ENCODE measurements around the gene RDH13. TPM values are rescaled to one million over a fixed set of nuclear protein-coding genes. Genes with fewer than 3 reads are reported as not detected.
A peak's percentile ranks its signal among the peaks of the same experiment; 100 is the strongest.
"Not testable (repeated sequence)": the region's sequence is repeated elsewhere in the genome, so short reads cannot be mapped to it uniquely, and the experiment has no call there.

The RDH13 gene
- polyA plus RNA-seq, 2 of the 4 experiments (the other 2 are of a cell fraction) = 10.6 to 12.8 TPM

GRCh38 chr19:55042688-55043087, 20.3 kb downstream of the RDH13 start:
- Histone ChIP-seq H3K4me3 (no peak overlapping the region), H3K4me2 (no peak overlapping the region), H3K4me1 (no peaks in the 10 kb centered on the region), H3K27ac (no peak overlapping the region), H3K9me3 (no peaks in the 10 kb centered on the region)
- no peak for TF ChIP-seq POLR2A (IDR thresholded peaks at IDR 0.05; ENCODE audit: low read length)
- TF ChIP-seq PHF8 (IDR thresholded peaks at IDR 0.05; ENCODE audit: borderline replicate concordance, low read depth) = no peak
- TF ChIP-seq ZFP36 (IDR thresholded peaks at IDR 0.05; ENCODE audit: borderline replicate concordance, partially characterized antibody) = no peak
- no peak for TF ChIP-seq MYC (IDR thresholded peaks at IDR 0.05; ENCODE audit: borderline replicate concordance, low read length)
- no peak for TF ChIP-seq POLR2AphosphoS2 (conservative IDR thresholded peaks at IDR 0.05; ENCODE audit: low read length)
- 71% methylated on average over 11 of the region's 11 CpGs for WGBS (ENCODE audit: missing lambda C conversion rate)
- POLR2A ChIA-PET = no interaction called here
- FAIRE-seq = no peak
- peak in 1 of 2 experiments; percentile 20; a peak in 1 of 6 replicates for ATAC-seq
- CTCF ChIA-PET = no interaction called here
- DNase-seq (ENCODE audit: low read depth in 1 of 2, low spot score in 1 of 2) = no peak

DNA sequence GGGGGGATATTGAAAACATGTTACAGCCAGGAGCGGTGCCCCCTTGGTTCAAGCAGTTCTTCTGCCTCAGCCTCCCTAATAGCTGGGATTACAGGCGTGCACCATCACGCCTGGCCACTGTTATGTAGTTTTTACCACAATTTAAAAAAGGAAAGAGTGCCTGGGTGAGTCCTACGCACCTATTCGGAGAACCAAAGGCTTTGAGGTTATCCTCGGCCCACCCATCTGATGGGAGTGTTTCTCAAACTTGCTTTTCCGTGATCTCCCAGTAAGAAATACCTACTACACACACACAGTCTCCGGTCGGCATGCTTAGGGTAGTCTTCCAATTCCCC, 20.6 kb downstream of the RDH13 start:
- H3K27ac ChIP-seq = no peak overlapping the region
- no peak overlapping the region for H3K4me3 ChIP-seq
- TF ChIP-seq CBX2 (IDR thresholded peaks at IDR 0.05; ENCODE audit: borderline replicate concordance, low read depth) = no peak
- no peak for TF ChIP-seq NR3C1 (IDR thresholded peaks at IDR 0.05)
- ATAC-seq (no peak), FAIRE-seq (no peak), DNase-seq (ENCODE audit: low read depth in 1 of 2, low spot score in 1 of 2) (no peak)
- no peaks in the 10 kb centered on the region for H3K9me3 ChIP-seq
- H3K4me1 ChIP-seq = no peaks in the 10 kb centered on the region
- no peak overlapping the region for H3K4me2 ChIP-seq
- ChIA-PET CTCF (no interaction called here), POLR2A (interaction anchor here (0.6 kb wide), 1 partner anchor 21 kb away, joined by 3 read pairs; no protein-coding TSS in a partner anchor)
- WGBS (ENCODE audit: missing lambda C conversion rate) = 95% methylated on average over 9 of the region's 9 CpGs

GRCh38 chr19:55041627-55042343, 21.2 kb downstream of the RDH13 start:
- Histone ChIP-seq H3K4me1 (no peaks in the 10 kb centered on the region), H3K27ac (no peak overlapping the region), H3K4me3 (no peak overlapping the region), H3K9me3 (no peaks in the 10 kb centered on the region), H3K4me2 (no peak overlapping the region)
- ATAC-seq = no peak
- no peak for TF ChIP-seq GATA3 (IDR thresholded peaks at IDR 0.05; ENCODE audit: borderline replicate concordance)
- TF ChIP-seq MAX (IDR thresholded peaks at IDR 0.05) = no peak
- TF ChIP-seq HOXB5 (CRISPR knock-in tag; IDR thresholded peaks at IDR 0.05) = no peak
- TF ChIP-seq SREBF2 (IDR thresholded peaks at IDR 0.05) = no peak
- no peak for TF ChIP-seq POLR2AphosphoS2 (conservative IDR thresholded peaks at IDR 0.05; ENCODE audit: low read length)
- TF ChIP-seq ELK1 (IDR thresholded peaks at IDR 0.05; ENCODE audit: low read depth, low read length) = no peak
- no peak for TF ChIP-seq HDAC2 (IDR thresholded peaks at IDR 0.05)
- TF ChIP-seq EHMT2 (IDR thresholded peaks at IDR 0.05; ENCODE audit: low read depth) = no peak
- no peak for TF ChIP-seq TP53 (CRISPR knock-in tag; IDR thresholded peaks at IDR 0.05)
- TF ChIP-seq MYC (IDR thresholded peaks at IDR 0.05; ENCODE audit: borderline replicate concordance, low read length) = no peak
- TF ChIP-seq NPAS2 (CRISPR knock-in tag; IDR thresholded peaks at IDR 0.05; ENCODE audit: borderline replicate concordance) = no peak
- no peak for TF ChIP-seq SMC3 (IDR thresholded peaks at IDR 0.05)
- TF ChIP-seq CHD2 (IDR thresholded peaks at IDR 0.05; ENCODE audit: low read length, partially characterized antibody) = no peak
- TF ChIP-seq CHD4 (IDR thresholded peaks at IDR 0.05; ENCODE audit: borderline replicate concordance) = no peak
- no peak for TF ChIP-seq ZC3H11A (IDR thresholded peaks at IDR 0.05)
- WGBS (ENCODE audit: missing lambda C conversion rate) = 92% methylated on average over 30 of the region's 30 CpGs
- FAIRE-seq = no peak
- ChIA-PET CTCF (no interaction called here), POLR2A (interaction anchor here (0.6 kb wide), 1 partner anchor 22 kb away, joined by 3 read pairs; no protein-coding TSS in a partner anchor)
- no peak for DNase-seq (ENCODE audit: low read depth in 1 of 2, low spot score in 1 of 2)

- WGBS (ENCODE audit: missing lambda C conversion rate) = 96% methylated on average over 10 of the region's 10 CpGs
These were observed 21.7 kb downstream of the RDH13 start for GRCh38 chr19:55041244-55041626.

GRCh38 chr19:55040654-55041053, 22.3 kb downstream of the RDH13 start:
- H3K4me3 ChIP-seq; DNase-seq (ENCODE audit: low read depth in 1 of 2, low spot score in 1 of 2); H3K4me2 ChIP-seq; H3K9me3 ChIP-seq; H3K27ac ChIP-seq; FAIRE-seq; ATAC-seq; H3K4me1 ChIP-seq; CTCF ChIA-PET; POLR2A ChIA-PET: not testable (repeated sequence)
- 85% methylated on average over 12 of the region's 12 CpGs for WGBS (ENCODE audit: missing lambda C conversion rate)

More at GRCh38 chr19:55041244-55041626, 21.7 kb downstream of the RDH13 start:
- no peak for ATAC-seq
- ChIA-PET CTCF (no interaction called here), POLR2A (no interaction called here)
- Histone ChIP-seq H3K4me2 (no peak overlapping the region), H3K27ac (no peak overlapping the region), H3K4me3 (no peak overlapping the region), H3K9me3 (no peaks in the 10 kb centered on the region), H3K4me1 (no peaks in the 10 kb centered on the region)
- no peak for FAIRE-seq
- no peak for DNase-seq (ENCODE audit: low read depth in 1 of 2, low spot score in 1 of 2)
- TF ChIP-seq CHD2 (IDR thresholded peaks at IDR 0.05; ENCODE audit: low read length, partially characterized antibody) (no peak), CBX2 (IDR thresholded peaks at IDR 0.05; ENCODE audit: borderline replicate concordance, low read depth) (no peak), POLR2AphosphoS2 (conservative IDR thresholded peaks at IDR 0.05; ENCODE audit: low read length) (no peak), KDM5A (IDR thresholded peaks at IDR 0.05) (no peak), RARB (CRISPR knock-in tag; IDR thresholded peaks at IDR 0.05) (no peak)

DNA sequence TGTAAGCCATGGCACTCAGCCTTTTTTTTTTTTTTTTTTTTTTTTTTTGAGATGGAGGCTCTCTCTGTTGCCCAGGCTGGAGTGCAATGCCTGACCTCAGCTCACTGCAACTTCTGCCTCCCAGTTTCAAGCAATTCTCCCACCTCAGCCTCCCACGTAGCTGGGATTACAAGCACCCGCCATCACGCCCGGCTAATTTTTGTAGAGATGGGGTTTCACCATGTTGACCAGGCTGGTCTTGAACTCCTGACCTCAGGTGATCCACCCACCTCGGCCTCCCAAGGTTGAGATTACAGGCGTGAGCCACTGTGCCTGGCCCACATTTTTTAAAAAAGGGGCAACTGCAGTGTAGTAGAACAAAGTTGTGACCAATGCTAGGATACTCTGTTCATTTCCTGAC, 25.3 kb downstream of the RDH13 start:
- DNase-seq (ENCODE audit: low read depth in 1 of 2, low spot score in 1 of 2); ATAC-seq; H3K9me3 ChIP-seq; CTCF ChIA-PET; H3K4me2 ChIP-seq; H3K27ac ChIP-seq; FAIRE-seq; POLR2A ChIA-PET; H3K4me1 ChIP-seq; H3K4me3 ChIP-seq: not testable (repeated sequence)
- 88% methylated on average over 6 of the region's 6 CpGs for WGBS (ENCODE audit: missing lambda C conversion rate)
